Stimulated activated memory B cell treated with anti-CD40 and anti-IgM and Interleukin-4, amounts not matched to agents 10 μg/mL and 1 μg/mL and 100 μg/mL, for 72 hours (primary cell): ENCODE measurements around the gene EHHADH.

ENCODE experiments used
- ATAC-seq: fragments of 150-1000 bp; cut with Tn5 transposase; 2 replicates; pipeline ENCODE4 v1.10.0; 2021
- H3K27ac Mint-ChIP-seq: one replicate; pipeline ENCODE4 v1.8.0; 2022; ENCODE audit warnings: mild to moderate bottlenecking, mixed read lengths
- H3K27me3 Mint-ChIP-seq: one replicate; pipeline ENCODE4 v1.8.0; 2022; ENCODE audit warnings: mixed read lengths
- H3K36me3 Mint-ChIP-seq: one replicate; pipeline ENCODE4 v1.8.0; 2022; ENCODE audit warnings: mixed read lengths
- H3K4me1 Mint-ChIP-seq: one replicate; pipeline ENCODE4 v1.8.0; 2022; ENCODE audit warnings: mixed read lengths
- H3K4me3 Mint-ChIP-seq: one replicate; pipeline ENCODE4 v1.8.0; 2022; ENCODE audit warnings: mild to moderate bottlenecking, moderate library complexity, mixed read lengths
- H3K9me3 Mint-ChIP-seq: one replicate; pipeline ENCODE4 v1.8.0; 2022; ENCODE audit warnings: mixed read lengths

Gene EHHADH

GRCh38 chr3:185151101-185151963 lies 102.5 kb downstream of the EHHADH start:
- no peaks in the 10 kb centered on the region for H3K9me3 Mint-ChIP-seq
- no peak overlapping the region for H3K27ac Mint-ChIP-seq
- ATAC-seq = no peak
- peaks cover 13% of the 10 kb centered on the region for H3K4me1 Mint-ChIP-seq
- no peaks in the 10 kb centered on the region for H3K36me3 Mint-ChIP-seq
- H3K4me3 Mint-ChIP-seq = no peak overlapping the region
- H3K27me3 Mint-ChIP-seq = no peaks in the 10 kb centered on the region

GRCh38 chr3:185150561-185150960 lies 103.3 kb downstream of the EHHADH start:
- Mint-ChIP-seq H3K4me3 (no peak overlapping the region), H3K27ac (no peak overlapping the region), H3K27me3 (no peaks in the 10 kb centered on the region), H3K36me3 (no peaks in the 10 kb centered on the region), H3K4me1 (peaks cover 13% of the 10 kb centered on the region), H3K9me3 (no peaks in the 10 kb centered on the region)
- ATAC-seq = no peak

GRCh38 chr3:185149591-185149990 lies 104.3 kb downstream of the EHHADH start:
- peaks cover 13% of the 10 kb centered on the region for H3K4me1 Mint-ChIP-seq
- H3K27me3 Mint-ChIP-seq = no peaks in the 10 kb centered on the region
- no peaks in the 10 kb centered on the region for H3K9me3 Mint-ChIP-seq
- H3K36me3 Mint-ChIP-seq = no peaks in the 10 kb centered on the region
- no peak overlapping the region for H3K4me3 Mint-ChIP-seq
- ATAC-seq = no peak
- H3K27ac Mint-ChIP-seq = no peak overlapping the region

GRCh38 chr3:185145511-185145910 lies 108.3 kb downstream of the EHHADH start:
- Mint-ChIP-seq H3K4me3 (no peak overlapping the region), H3K27me3 (no peaks in the 10 kb centered on the region), H3K27ac (no peak overlapping the region), H3K36me3 (no peaks in the 10 kb centered on the region), H3K9me3 (no peaks in the 10 kb centered on the region), H3K4me1 (no peaks in the 10 kb centered on the region)
- no peak for ATAC-seq

- no peaks in the 10 kb centered on the region for H3K9me3 Mint-ChIP-seq
- peaks cover 4% of the 10 kb centered on the region for H3K27me3 Mint-ChIP-seq
Measured at GRCh38 chr3:185144784-185145183, 109.1 kb downstream of the EHHADH start.

More at GRCh38 chr3:185144784-185145183, 109.1 kb downstream of the EHHADH start:
- no peak for ATAC-seq
- H3K36me3 Mint-ChIP-seq = no peaks in the 10 kb centered on the region
- H3K4me3 Mint-ChIP-seq = no peak overlapping the region
- no peaks in the 10 kb centered on the region for H3K4me1 Mint-ChIP-seq
- H3K27ac Mint-ChIP-seq = no peak overlapping the region
